Prostate gland (tissue), 2 donors: Measurements from ENCODE around the gene PEX14.

ENCODE experiments used
- POLR2A ChIP-seq: fragments of 450-650 bp; IDR thresholded peaks from one replicate; pipeline ENCODE4 v1.6.1; 2016; ENCODE audit warnings: antibody characterized with exemption, mild to moderate bottlenecking
- POLR2AphosphoS5 ChIP-seq: sonication (generic); formaldehyde crosslinking; IDR thresholded peaks from one replicate; pipeline ENCODE4 v1.6.1; 2017; ENCODE audit warnings: antibody characterized with exemption
- TF ChIP-seq, protein P1 (sequence below), 4 experiments: fragments of 200-600 bp in 2 of 4; fragments of 450-650 bp in 2 of 4; sonication (generic) in 2 of 4; IDR thresholded peaks; 1 replicate in 3 of 4; 2 replicates in 1 of 4; pipeline ENCODE4 v1.5.1; 2016 to 2019; ENCODE audit warnings: antibody characterized with exemption in 4 of 4, mild to moderate bottlenecking in 2 of 4, moderate library complexity in 2 of 4

DNA sequence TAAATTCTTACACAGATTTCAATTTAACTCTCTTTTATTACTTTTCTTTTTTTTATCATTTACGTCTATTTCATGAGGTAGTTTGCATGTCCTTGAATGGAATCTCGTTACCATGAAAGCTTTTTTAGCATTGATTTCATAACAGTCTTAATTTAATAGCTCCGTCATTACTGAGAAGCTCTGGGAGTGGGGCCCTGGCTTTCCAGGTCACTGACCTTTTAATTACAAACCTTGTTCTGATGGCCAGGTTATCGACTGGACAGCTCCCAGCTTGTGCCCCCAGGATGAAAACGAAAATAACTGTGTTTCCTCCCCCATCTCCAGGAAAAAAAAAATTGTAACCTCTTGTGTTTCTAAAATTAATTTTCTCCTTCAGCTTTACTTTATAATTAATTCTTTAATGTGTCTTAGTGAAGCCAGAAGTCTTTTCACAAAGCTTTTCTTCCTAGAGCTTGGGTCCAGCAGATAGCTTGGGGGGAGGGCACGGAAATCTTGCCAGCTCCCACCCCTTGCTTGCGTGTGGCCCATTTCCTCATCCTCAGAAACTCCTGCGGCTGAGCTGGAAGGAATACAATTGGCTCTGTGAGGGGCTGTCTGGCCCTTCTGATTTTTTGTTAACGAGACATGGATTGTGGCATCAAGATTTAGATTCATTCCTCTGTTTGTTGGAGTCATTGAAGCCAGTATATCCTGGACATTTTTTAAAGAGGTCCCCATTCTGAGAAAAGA is 65.7 kb downstream of the PEX14 start:
- TF ChIP-seq POLR2A (no peak), POLR2AphosphoS5 (no peak)
- TF ChIP-seq, protein P1, sequence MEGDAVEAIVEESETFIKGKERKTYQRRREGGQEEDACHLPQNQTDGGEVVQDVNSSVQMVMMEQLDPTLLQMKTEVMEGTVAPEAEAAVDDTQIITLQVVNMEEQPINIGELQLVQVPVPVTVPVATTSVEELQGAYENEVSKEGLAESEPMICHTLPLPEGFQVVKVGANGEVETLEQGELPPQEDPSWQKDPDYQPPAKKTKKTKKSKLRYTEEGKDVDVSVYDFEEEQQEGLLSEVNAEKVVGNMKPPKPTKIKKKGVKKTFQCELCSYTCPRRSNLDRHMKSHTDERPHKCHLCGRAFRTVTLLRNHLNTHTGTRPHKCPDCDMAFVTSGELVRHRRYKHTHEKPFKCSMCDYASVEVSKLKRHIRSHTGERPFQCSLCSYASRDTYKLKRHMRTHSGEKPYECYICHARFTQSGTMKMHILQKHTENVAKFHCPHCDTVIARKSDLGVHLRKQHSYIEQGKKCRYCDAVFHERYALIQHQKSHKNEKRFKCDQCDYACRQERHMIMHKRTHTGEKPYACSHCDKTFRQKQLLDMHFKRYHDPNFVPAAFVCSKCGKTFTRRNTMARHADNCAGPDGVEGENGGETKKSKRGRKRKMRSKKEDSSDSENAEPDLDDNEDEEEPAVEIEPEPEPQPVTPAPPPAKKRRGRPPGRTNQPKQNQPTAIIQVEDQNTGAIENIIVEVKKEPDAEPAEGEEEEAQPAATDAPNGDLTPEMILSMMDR (IDR thresholded peaks at IDR 0.05) = no peak
